Breast epithelium (tissue), 3 donors: Measurements from ENCODE around the gene VEGFC.

Experiments
- POLR2AphosphoS5 ChIP-seq, 3 donors: sonication (generic); formaldehyde crosslinking; IDR thresholded peaks; one replicate each; pipeline ENCODE4 v1.6.1; 2017; ENCODE audit warnings: antibody characterized with exemption in 3 of 3
- TF ChIP-seq, protein P1 (sequence below), 3 donors: fragments of 450-650 bp; IDR thresholded peaks; one replicate each; pipeline ENCODE4 v1.5.1; 2016 to 2017; ENCODE audit warnings: antibody characterized with exemption in 3 of 3, mild to moderate bottlenecking in 3 of 3, moderate library complexity in 3 of 3

DNA sequence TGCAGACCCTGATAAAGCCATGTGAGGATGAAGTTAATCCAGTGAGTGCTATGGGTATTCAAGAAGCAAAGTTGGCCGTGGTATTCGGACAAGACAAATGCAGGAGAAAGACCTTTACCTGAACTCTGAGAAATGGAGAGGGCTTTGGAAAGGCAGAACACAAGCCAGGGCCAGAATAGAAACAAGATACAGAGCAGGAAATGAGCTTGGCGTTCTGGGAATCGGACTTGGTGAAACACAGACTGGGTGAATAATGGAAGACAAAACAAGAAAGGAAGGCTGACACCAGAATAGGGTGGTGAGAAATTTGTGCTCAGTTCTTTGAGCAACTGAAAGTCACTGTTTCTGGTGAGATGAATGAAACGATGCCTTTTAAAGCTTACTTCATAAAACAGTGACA lies 83.3 kb downstream of the VEGFC start:
- TF ChIP-seq POLR2AphosphoS5 (IDR thresholded peaks at IDR 0.05), result no peak
- TF ChIP-seq, protein P1, sequence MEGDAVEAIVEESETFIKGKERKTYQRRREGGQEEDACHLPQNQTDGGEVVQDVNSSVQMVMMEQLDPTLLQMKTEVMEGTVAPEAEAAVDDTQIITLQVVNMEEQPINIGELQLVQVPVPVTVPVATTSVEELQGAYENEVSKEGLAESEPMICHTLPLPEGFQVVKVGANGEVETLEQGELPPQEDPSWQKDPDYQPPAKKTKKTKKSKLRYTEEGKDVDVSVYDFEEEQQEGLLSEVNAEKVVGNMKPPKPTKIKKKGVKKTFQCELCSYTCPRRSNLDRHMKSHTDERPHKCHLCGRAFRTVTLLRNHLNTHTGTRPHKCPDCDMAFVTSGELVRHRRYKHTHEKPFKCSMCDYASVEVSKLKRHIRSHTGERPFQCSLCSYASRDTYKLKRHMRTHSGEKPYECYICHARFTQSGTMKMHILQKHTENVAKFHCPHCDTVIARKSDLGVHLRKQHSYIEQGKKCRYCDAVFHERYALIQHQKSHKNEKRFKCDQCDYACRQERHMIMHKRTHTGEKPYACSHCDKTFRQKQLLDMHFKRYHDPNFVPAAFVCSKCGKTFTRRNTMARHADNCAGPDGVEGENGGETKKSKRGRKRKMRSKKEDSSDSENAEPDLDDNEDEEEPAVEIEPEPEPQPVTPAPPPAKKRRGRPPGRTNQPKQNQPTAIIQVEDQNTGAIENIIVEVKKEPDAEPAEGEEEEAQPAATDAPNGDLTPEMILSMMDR (IDR thresholded peaks at IDR 0.05), result no peak
